Activated naive CD8-positive, alpha-beta T cell treated with anti-CD3 and anti-CD28 coated beads for 36 hours (primary cell): ENCODE data around the gene HGFAC. TPM values are rescaled to one million over a fixed set of nuclear protein-coding genes. Genes with fewer than 3 reads are reported as not detected.

ENCODE experiments used
- DNase-seq: peaks from one replicate; pipeline ENCODE4 v3.0.0; 2021
- H3K27ac Mint-ChIP-seq: one replicate; pipeline ENCODE4 v1.8.0; 2022; ENCODE audit warnings: mild to moderate bottlenecking, moderate library complexity, mixed read lengths
- H3K27me3 Mint-ChIP-seq: one replicate; pipeline ENCODE4 v1.8.0; 2022; ENCODE audit warnings: mild to moderate bottlenecking, mixed read lengths
- H3K36me3 Mint-ChIP-seq: one replicate; pipeline ENCODE4 v1.8.0; 2021; ENCODE audit warnings: mild to moderate bottlenecking, mixed read lengths
- H3K4me1 Mint-ChIP-seq: one replicate; pipeline ENCODE4 v1.8.0; 2021; ENCODE audit warnings: mixed read lengths
- H3K4me3 Mint-ChIP-seq: one replicate; pipeline ENCODE4 v1.8.0; 2022; ENCODE audit warnings: mild to moderate bottlenecking, moderate library complexity, mixed read lengths
- H3K9me3 Mint-ChIP-seq: one replicate; pipeline ENCODE4 v1.8.0; 2022; ENCODE audit warnings: mixed read lengths
- total RNA-seq, 2 experiments: library from RNA; stranded (reverse); gene quantifications; one replicate each; pipeline ENCODE4 v1.2.3, GENCODE V29; 2021

HGFAC gene
- total RNA-seq, 2 experiments from 2014 or later: not detected

DNA sequence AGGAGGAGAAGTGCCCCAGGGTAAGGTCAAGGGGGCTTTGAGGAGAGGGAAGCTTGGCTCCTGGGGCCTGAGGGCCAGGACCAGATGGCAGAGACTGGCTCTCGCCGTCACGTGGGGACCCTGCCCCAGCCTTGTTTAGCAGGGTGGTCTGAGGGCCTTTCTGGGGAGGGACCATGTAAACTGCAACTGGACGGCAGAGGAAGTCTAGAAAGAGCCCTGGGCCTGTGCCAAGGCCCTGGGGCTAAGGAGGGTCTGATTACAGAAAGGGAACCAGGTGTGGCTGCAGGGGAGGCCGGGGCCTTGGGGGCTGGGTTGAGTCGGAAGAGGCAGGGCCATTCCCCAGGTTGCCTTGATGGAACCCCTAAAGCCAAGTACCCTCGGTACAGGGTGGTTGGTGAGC is 1.8 kb upstream of the HGFAC start:
- no peaks in the 10 kb centered on the region for H3K27me3 Mint-ChIP-seq
- no peaks in the 10 kb centered on the region for H3K9me3 Mint-ChIP-seq
- H3K36me3 Mint-ChIP-seq: no peaks in the 10 kb centered on the region
- no peak for DNase-seq
- H3K4me3 Mint-ChIP-seq: no peak overlapping the region
- no peak overlapping the region for H3K27ac Mint-ChIP-seq
- H3K4me1 Mint-ChIP-seq: no peaks in the 10 kb centered on the region

DNA sequence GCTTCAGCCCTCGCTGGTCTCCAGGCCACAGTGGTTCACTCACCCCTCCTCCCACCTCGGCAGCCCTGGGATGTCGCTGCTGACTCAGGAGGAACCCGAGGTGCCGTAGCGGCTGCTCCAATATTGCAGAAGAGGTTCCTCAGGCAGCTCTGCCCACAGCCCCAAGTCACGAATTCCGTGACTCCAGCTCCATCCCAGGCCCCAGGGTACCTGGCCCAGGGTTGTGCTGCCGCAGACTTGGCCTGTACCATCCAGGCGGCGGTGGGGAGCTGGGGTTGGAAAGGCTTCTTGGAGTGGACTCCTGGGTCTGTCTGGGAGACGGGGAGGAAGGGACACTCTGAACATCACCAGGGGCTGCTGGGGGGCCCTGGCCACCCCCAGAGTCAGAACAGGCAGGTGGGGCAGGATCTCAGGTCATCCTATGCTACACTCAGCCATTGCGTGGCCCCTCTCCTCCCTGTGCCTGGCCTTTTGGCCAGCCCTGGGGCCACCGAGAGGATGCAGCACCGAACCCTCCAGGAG is 728 bp upstream of the HGFAC start:
- H3K9me3 Mint-ChIP-seq: no peaks in the 10 kb centered on the region
- H3K4me1 Mint-ChIP-seq: no peaks in the 10 kb centered on the region
- no peak overlapping the region for H3K27ac Mint-ChIP-seq
- H3K4me3 Mint-ChIP-seq: no peak overlapping the region
- H3K36me3 Mint-ChIP-seq: no peaks in the 10 kb centered on the region
- DNase-seq: no peak
- H3K27me3 Mint-ChIP-seq: no peaks in the 10 kb centered on the region

DNA sequence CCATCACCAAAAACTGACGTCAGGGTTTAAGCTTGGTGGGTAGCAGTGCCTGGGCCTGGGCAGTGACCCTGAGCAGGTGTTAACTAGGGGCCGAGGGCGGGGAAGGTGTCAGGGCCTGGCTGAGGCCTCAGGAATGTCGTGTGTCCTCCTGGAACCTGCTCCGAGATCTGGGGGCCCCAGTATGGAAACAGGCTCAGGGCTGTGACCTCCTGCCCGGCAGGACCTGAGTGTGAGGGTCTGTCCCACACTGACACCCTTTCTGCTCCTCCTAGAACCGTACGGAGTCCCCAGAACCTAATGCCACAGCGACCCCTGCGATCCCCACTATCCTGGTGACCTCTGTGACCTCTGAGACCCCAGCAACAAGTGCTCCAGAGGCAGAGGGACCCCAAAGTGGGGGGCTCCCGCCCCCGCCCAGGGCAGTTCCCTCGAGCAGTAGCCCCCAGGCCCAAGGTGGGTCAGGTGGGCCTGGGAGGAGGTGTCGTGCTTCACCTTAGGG is 741 bp downstream of the HGFAC start:
- no peak for DNase-seq
- no peaks in the 10 kb centered on the region for H3K36me3 Mint-ChIP-seq
- no peak overlapping the region for H3K4me3 Mint-ChIP-seq
- H3K27ac Mint-ChIP-seq: no peak overlapping the region
- H3K27me3 Mint-ChIP-seq: no peaks in the 10 kb centered on the region
- H3K9me3 Mint-ChIP-seq: no peaks in the 10 kb centered on the region
- no peaks in the 10 kb centered on the region for H3K4me1 Mint-ChIP-seq

DNA sequence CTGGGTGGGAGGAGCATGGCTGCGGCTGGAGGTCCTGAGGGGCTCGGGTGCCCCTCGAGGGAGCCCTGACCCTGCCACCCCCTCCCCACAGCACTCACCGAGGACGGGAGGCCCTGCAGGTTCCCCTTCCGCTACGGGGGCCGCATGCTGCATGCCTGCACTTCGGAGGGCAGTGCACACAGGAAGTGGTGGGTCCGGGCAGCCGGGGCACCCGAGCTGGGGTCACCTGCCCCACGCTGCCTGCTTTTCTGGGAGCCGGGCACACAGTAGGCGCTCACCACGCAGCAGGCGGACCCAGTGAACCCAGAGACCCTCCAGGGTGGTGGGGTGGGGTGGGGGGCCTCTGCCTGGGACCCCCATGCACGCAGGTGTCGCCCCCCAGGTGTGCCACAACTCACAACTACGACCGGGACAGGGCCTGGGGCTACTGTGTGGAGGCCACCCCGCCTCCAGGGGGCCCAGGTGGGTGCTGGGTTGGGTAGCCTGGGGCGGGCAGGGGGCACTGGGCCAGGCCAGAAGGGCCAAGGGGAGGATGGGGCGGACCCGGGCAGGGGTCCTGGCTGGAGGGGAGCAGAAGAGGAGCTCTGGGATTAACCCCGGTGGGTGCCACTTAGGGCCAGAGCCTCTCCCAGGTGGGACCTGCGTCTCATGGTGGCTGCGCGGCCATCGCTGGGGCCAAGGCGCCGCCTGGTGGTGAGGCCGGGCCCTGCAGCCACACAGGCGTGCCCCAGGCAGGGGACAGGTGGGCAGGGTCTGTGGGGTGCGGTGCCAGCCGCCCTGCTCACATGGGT is 1.4 kb downstream of the HGFAC start:
- Mint-ChIP-seq H3K4me3 (no peak overlapping the region), H3K27me3 (no peaks in the 10 kb centered on the region), H3K27ac (no peak overlapping the region), H3K4me1 (no peaks in the 10 kb centered on the region), H3K36me3 (no peaks in the 10 kb centered on the region), H3K9me3 (no peaks in the 10 kb centered on the region)
- DNase-seq: peak; percentile 73

DNA sequence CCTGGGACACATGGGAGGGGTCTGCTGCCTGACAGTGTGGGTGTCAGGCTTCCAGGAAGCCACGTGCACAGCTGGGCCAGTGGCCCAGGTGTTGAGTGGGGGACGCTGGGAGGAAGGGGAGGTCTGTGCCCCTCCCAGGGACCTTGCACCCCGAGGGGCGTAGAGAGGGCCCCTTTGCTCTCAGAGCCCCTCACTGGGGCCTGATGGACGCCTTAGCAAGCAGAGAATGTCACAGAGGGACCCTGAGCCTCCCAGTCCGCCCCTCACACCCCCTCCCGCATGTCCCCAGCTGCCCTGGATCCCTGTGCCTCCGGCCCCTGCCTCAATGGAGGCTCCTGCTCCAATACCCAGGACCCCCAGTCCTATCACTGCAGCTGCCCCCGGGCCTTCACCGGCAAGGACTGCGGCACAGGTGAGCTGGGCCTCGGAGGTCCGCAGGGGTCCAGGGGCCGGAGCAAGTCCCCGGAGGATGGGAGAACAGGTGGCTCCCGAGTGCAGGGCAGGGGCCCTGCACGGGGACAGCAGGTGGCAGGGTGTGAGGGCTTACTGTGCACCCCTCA is 2.1 kb downstream of the HGFAC start:
- Mint-ChIP-seq H3K27ac (no peak overlapping the region), H3K27me3 (no peaks in the 10 kb centered on the region)

DNA sequence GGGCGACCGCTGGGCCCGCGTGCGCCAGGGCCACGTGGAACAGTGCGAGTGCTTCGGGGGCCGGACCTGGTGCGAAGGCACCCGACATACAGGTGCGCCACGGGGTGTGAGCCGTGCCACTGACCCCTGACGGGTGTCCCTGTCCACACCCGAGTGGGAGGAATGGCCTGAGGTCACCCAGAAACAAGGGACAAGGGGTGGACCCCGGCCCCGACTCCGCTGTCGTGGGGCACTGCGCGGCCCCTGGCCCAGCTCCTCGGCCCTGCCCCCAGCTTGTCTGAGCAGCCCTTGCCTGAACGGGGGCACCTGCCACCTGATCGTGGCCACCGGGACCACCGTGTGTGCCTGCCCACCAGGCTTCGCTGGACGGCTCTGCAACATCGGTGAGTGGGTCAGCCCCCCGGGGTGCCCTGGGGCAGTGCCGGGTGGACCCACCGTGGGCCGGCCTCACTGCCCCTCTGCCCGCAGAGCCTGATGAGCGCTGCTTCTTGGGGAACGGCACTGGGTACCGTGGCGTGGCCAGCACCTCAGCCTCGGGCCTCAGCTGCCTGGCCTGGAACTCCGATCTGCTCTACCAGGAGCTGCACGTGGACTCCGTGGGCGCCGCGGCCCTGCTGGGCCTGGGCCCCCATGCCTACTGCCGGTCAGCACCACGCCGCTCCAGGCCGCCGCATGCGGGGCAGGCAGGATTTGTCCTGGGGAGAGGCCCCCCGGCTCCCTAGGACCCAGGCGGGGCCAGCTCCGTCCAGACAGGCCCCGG is 2.8 kb downstream of the HGFAC start:
- Mint-ChIP-seq H3K4me3 (no peak overlapping the region), H3K4me1 (no peaks in the 10 kb centered on the region), H3K9me3 (no peaks in the 10 kb centered on the region), H3K36me3 (no peaks in the 10 kb centered on the region), H3K27ac (no peak overlapping the region), H3K27me3 (no peaks in the 10 kb centered on the region)
- DNase-seq: no peak

More for the DNA sequence above, 2.1 kb downstream of the HGFAC start:
- Mint-ChIP-seq H3K36me3 (no peaks in the 10 kb centered on the region), H3K9me3 (no peaks in the 10 kb centered on the region), H3K4me3 (no peak overlapping the region), H3K4me1 (no peaks in the 10 kb centered on the region)
- no peak for DNase-seq

DNA sequence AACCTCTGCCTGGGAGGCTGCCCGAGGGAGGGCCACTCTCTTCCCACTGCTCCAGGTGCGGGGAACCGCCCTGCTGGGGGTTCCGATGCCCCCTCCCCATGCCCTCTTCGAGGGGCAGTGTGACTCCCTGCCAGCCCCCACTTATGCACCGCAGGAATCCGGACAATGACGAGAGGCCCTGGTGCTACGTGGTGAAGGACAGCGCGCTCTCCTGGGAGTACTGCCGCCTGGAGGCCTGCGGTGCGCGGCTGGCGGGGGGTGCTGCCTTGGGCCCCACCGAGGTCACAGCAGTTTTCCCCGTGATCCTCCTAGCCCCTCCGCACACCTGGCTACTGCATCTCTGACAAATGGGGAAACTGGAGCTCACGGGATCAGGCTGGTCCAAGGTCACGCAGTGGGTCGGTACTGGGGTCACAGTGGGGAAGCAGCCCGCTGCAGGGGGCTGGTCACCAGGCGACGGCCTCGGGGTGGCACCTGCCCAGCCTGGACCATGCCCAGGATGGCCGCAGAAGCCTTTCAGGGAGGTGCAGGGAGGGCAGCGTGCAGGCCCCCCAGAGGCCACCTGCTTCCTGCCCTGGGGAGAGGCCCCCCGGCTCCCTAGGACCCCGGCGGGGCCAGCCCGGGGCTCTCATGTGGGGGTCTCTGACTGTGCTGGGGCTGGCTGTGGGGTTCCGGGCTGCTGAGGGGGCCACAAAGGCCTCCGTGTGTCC is 3.5 kb downstream of the HGFAC start:
- no peaks in the 10 kb centered on the region for H3K36me3 Mint-ChIP-seq
- no peak overlapping the region for H3K27ac Mint-ChIP-seq
- H3K4me3 Mint-ChIP-seq: no peak overlapping the region
- no peaks in the 10 kb centered on the region for H3K9me3 Mint-ChIP-seq
- no peaks in the 10 kb centered on the region for H3K4me1 Mint-ChIP-seq
- no peak for DNase-seq
- no peaks in the 10 kb centered on the region for H3K27me3 Mint-ChIP-seq

DNA sequence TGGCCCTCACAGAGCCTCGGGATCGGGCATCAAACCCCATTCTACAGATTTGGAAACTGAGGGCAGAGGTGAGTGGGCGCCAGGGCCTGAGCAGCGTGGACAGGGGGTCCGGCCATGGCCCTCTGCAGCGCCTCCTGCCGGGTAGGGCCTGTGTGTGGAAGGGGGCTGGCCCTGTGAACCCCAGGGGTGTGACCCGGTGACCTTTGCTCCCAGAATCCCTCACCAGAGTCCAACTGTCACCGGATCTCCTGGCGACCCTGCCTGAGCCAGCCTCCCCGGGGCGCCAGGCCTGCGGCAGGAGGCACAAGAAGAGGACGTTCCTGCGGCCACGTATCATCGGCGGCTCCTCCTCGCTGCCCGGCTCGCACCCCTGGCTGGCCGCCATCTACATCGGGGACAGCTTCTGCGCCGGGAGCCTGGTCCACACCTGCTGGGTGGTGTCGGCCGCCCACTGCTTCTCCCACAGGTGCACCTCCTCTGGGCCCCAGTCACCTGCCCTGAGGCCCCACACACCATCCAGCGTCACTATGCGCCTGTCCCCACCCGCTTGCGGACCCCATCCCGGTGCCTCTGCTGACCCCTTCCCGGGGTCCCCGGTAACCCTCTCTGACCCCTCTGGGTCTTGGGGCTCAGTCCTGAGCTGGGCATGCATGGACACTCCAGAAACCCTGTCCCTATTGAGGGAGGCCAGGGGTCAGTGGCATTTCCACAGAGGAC is 4.2 kb downstream of the HGFAC start:
- peaks cover 4% of the 10 kb centered on the region for H3K27me3 Mint-ChIP-seq
- H3K27ac Mint-ChIP-seq: no peak overlapping the region
- no peaks in the 10 kb centered on the region for H3K36me3 Mint-ChIP-seq

DNA sequence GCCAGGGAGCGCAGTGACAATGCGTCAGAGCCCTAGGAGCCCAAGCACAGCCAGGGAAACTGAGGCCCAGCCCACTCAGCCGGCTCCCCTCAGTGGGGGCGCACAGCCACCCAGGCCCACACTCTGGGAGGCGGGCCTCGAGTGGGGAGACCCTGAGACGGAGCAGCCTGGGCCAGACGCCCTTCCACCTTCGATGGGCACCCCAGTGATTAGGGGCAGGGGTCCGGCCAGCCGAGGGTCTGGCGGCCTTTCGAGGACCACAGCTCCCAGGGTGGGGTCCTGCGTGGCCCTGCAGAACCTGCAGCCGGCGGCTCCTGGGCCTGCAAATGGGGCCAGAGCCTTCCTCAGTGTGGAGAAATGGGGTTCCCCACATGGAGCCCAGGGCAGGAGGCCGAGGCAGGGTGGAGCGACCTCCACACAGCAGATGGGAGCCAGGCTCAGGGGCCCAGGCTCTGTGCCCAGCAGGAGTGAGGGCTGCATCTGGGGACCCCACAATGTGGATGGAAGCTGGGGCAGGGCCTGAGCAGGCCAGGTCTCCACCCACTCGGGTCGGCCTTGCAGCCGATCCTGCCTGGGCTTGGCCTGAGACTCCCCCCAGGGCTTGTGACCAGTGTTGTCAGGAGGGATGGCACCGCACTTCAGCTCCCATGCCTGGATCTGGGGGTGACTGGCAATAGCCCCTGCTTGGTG is 5.0 kb downstream of the HGFAC start:
- Mint-ChIP-seq H3K9me3 (no peaks in the 10 kb centered on the region), H3K4me1 (no peaks in the 10 kb centered on the region)

More for the DNA sequence above, 4.2 kb downstream of the HGFAC start:
- Mint-ChIP-seq H3K9me3 (no peaks in the 10 kb centered on the region), H3K4me3 (no peak overlapping the region), H3K4me1 (no peaks in the 10 kb centered on the region)
- no peak for DNase-seq

DNA sequence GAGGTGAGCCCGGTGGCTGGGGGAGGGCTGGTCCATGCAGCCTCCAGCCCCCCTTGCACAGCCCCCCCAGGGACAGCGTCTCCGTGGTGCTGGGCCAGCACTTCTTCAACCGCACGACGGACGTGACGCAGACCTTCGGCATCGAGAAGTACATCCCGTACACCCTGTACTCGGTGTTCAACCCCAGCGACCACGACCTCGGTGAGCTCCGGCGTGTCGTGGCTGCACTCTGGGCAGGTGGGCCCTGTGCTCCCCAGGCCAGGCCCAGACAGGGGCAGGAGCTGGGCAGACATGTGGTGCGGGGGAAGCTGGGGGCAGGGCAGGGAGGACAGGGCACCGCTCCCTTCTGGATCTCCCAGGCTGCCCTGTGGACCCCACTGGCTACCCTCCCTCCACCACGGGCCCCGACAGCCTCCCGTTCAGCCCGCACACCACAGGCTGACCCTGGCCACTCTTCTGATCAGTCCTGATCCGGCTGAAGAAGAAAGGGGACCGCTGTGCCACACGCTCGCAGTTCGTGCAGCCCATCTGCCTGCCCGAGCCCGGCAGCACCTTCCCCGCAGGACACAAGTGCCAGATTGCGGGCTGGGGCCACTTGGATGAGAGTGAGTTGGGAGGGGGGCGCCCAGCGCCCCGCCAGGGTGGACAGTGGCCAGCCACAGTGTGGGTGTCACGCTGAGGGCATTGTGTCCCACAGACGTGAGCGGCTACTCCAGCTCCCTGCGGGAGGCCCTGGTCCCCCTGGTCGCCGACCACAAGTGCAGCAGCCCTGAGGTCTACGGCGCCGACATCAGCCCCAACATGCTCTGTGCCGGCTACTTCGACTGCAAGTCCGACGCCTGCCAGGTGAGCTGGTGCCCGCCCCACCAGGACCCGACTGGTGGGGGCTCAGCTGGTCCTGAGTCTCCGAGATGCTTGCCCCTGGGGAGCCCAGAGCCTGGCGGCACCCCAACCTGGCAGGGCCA is 5.9 kb downstream of the HGFAC start:
- H3K36me3 Mint-ChIP-seq: no peaks in the 10 kb centered on the region
- no peaks in the 10 kb centered on the region for H3K9me3 Mint-ChIP-seq
- H3K4me3 Mint-ChIP-seq: no peak overlapping the region
- H3K4me1 Mint-ChIP-seq: no peaks in the 10 kb centered on the region
- H3K27me3 Mint-ChIP-seq: peaks cover 4% of the 10 kb centered on the region
- DNase-seq: no peak
- no peak overlapping the region for H3K27ac Mint-ChIP-seq

More for the DNA sequence above, 5.0 kb downstream of the HGFAC start:
- H3K4me3 Mint-ChIP-seq: no peak overlapping the region
- no peak overlapping the region for H3K27ac Mint-ChIP-seq
- no peak for DNase-seq
- H3K27me3 Mint-ChIP-seq: peaks cover 4% of the 10 kb centered on the region
- no peaks in the 10 kb centered on the region for H3K36me3 Mint-ChIP-seq

DNA sequence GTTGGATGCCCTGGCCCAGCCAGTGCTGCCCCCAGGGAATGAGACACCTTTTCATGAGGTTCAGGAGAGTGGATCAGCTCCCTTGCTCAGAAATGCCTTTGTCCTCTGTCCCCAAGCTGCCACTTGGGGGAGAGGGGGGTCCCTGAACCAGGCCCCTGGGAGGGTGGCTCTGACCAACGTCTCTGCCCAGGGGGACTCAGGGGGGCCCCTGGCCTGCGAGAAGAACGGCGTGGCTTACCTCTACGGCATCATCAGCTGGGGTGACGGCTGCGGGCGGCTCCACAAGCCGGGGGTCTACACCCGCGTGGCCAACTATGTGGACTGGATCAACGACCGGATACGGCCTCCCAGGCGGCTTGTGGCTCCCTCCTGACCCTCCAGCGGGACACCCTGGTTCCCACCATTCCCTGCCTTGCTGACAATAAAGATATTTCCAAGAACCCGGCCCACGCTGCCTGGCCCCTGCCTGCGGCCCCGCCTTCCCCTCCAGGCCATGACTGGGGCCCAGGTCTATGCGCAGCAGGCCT is 7.3 kb downstream of the HGFAC start:
- H3K9me3 Mint-ChIP-seq: no peaks in the 10 kb centered on the region
- H3K4me3 Mint-ChIP-seq: no peak overlapping the region
- H3K27me3 Mint-ChIP-seq: peaks cover 4% of the 10 kb centered on the region
- H3K36me3 Mint-ChIP-seq: no peaks in the 10 kb centered on the region
- H3K4me1 Mint-ChIP-seq: no peaks in the 10 kb centered on the region
- H3K27ac Mint-ChIP-seq: no peak overlapping the region
- no peak for DNase-seq

DNA sequence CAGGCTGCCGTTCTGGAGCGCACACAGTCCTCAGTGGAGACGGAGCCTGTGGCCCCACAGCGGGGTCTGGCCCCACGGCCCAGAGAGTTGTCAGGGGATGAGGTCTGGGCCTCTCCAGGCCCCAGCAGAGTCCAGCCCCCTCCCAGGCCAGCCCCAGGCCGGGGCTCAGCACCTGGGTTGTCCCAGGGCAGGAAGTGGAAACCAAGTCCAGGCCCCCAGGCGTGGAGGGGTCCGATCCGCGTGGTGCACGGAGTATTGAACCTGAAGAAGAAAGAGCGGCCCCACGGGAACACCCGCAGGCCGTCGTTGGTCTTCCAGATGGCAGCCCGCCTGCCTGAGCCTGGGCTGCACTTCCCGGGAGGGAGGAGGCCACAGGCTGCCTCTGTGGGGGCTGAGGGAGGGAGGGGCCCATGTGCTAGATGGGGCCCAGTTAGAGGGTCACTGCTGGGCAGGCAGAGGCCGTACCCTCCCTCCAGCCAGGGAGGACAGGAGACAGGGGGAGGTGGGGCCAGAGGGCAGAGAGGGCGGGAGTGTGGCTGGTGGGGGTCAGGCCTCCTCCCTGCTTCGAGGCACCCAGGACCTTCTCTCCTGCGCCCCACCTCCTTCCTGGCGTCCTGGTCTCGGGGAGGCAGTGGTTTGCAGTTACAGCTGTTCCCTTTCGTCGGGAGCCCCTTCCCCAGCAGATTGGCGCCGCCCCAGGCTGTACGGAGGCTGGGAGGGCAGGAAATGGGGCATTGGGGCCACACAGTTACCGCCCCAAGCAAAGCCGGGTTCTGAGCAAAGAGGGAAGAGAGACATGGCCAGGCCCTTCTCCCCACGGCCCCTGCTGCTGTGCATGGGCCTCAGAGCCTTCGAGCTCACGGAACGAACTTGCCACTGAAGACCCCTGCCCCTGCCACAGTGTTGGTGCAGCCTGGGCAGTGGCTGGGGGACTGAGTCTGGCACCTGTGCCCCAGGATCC is 8.1 kb downstream of the HGFAC start:
- H3K4me1 Mint-ChIP-seq: no peaks in the 10 kb centered on the region
- DNase-seq: no peak
- H3K9me3 Mint-ChIP-seq: peaks cover 2% of the 10 kb centered on the region
- H3K27me3 Mint-ChIP-seq: peaks cover 4% of the 10 kb centered on the region
- no peak overlapping the region for H3K4me3 Mint-ChIP-seq
- H3K27ac Mint-ChIP-seq: no peak overlapping the region
- H3K36me3 Mint-ChIP-seq: no peaks in the 10 kb centered on the region
